Glomerular endothelial cell (primary cell): ENCODE data around the gene EXOC5. TPM values are rescaled to one million over a fixed set of nuclear protein-coding genes. Genes with fewer than 3 reads are reported as not detected.
A peak's percentile ranks its signal among the peaks of the same experiment; 100 is the strongest.

Source experiments
- DNase-seq: peaks from one replicate; pipeline ENCODE4 v3.0.0-alpha.2; 2011; ENCODE audit warnings: low read depth, low spot score; ENCODE audit errors: extremely low read depth
- total RNA-seq: library from RNA; depleted of rRNA; stranded (reverse); fragments of >200 nt; gene quantifications from 2 replicates; pipeline ENCODE4 v1.2.3, GENCODE V29; 2015

The EXOC5 gene
- total RNA-seq = 70.1 and 74.1 TPM in 2 replicates

- no peak for DNase-seq
These were observed at the start of gene EXOC5, which contains the start of gene AP5M1 for GRCh38 chr14:57268161-57269069. Gene EXOC5 (minus strand): TSS chr14:57268905. CDS start chr14:57268648, 257 bp downstream. Gene AP5M1 (plus strand): TSS chr14:57268971. CDS start chr14:57269315, 344 bp downstream.

GRCh38 chr14:57317248-57317833, 48.6 kb upstream of the EXOC5 start:
- DNase-seq = peak; percentile 54

- DNase-seq = no peak
These were observed 45.8 kb upstream of the EXOC5 start for GRCh38 chr14:57314396-57315089.

GRCh38 chr14:57302883-57303282, 34.2 kb upstream of the EXOC5 start:
- DNase-seq = no peak

- DNase-seq = no peak
These were observed 30.8 kb upstream of the EXOC5 start for GRCh38 chr14:57299511-57299910.

GRCh38 chr14:57297852-57298251, 29.1 kb upstream of the EXOC5 start:
- DNase-seq = no peak

GRCh38 chr14:57295239-57295638, 26.5 kb upstream of the EXOC5 start:
- no peak for DNase-seq

GRCh38 chr14:57293866-57294837, 25.4 kb upstream of the EXOC5 start:
- no peak for DNase-seq

GRCh38 chr14:57291692-57292647, 23.3 kb upstream of the EXOC5 start:
- no peak for DNase-seq

- no peak for DNase-seq
These were observed 22.0 kb upstream of the EXOC5 start for GRCh38 chr14:57290751-57291150.

- DNase-seq = no peak
These were observed 19.0 kb upstream of the EXOC5 start for GRCh38 chr14:57287745-57288144.

GRCh38 chr14:57277062-57277461, 8.4 kb upstream of the EXOC5 start:
- DNase-seq = no peak

- no peak for DNase-seq
These were observed 6.4 kb upstream of the EXOC5 start for GRCh38 chr14:57275023-57275664.

GRCh38 chr14:57274551-57274950, 5.8 kb upstream of the EXOC5 start:
- no peak for DNase-seq

- DNase-seq = no peak
These were observed 4.5 kb upstream of the EXOC5 start for GRCh38 chr14:57273236-57273635.

- no peak for DNase-seq
These were observed 2.6 kb downstream of the EXOC5 start for GRCh38 chr14:57266065-57266464.

- DNase-seq = no peak
These were observed 6.6 kb downstream of the EXOC5 start for GRCh38 chr14:57262117-57262516.

- no peak for DNase-seq
These were observed 7.1 kb downstream of the EXOC5 start for GRCh38 chr14:57261604-57262003.

GRCh38 chr14:57259672-57260071, 9.0 kb downstream of the EXOC5 start:
- no peak for DNase-seq
